Measurements from ENCODE around the gene TRIM41. TPM values are rescaled to one million over a fixed set of nuclear protein-coding genes. Genes with fewer than 3 reads are reported as not detected.

TRIM41 gene
- total RNA-seq, 1 experiment from 2014 or later = 34.2 TPM

DNA sequence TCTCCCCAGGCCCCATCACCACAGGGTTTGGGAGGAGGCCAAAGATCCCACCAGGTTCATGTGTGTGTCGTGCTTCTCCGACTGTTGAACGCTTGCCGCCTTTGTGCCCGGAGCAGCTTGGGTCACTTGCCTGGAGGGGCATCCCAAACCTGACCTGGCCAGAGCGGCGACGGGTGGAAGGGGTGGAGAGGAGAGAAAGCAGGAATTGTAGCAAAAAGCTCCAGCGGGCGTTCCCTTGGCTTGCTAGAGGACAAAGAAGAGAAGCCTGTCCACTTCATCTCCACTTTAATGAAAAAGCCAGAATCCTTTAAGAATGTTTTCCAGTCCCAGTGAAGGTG, 2.9 kb upstream of the TRIM41 start:
- Histone ChIP-seq H3K23ac (ENCODE audit: insufficient read length, low read depth, low read length) (no peak overlapping the region), H3K9ac (ENCODE audit: extremely low read depth, insufficient read length, low read length) (no peak overlapping the region), H3K9me3 (ENCODE audit: control insufficient read depth, low read depth, low read length) (no peaks in the 10 kb centered on the region), H3K27ac (ENCODE audit: insufficient read length, low read depth, low read length) (no peak overlapping the region), H4K8ac (replicated peaks; ENCODE audit: insufficient read length, low read depth, low read length) (no peak overlapping the region), H3K23me2 (ENCODE audit: insufficient read length, low read depth, low read length, poor library complexity, severe bottlenecking) (peaks cover 15% of the 10 kb centered on the region), H3K56ac (ENCODE audit: insufficient read length, low read depth, low read length) (no peak overlapping the region), H4K20me1 (ENCODE audit: control insufficient read depth, insufficient read depth, insufficient read length) (no peaks in the 10 kb centered on the region), H2BK20ac (ENCODE audit: low read depth, low read length, poor library complexity, severe bottlenecking) (no peak overlapping the region), H2BK15ac (ENCODE audit: low read depth, low read length) (no peak overlapping the region), H3K4me1 (ENCODE audit: insufficient read depth, low read length) (no peaks in the 10 kb centered on the region; the same call in 1 of the 2 replicates), H3K4me2 (ENCODE audit: insufficient read depth, insufficient read length, low read length) (no peak overlapping the region), H3K18ac (ENCODE audit: insufficient read length, low read depth, low read length) (no peak overlapping the region), H3T11ph (ENCODE audit: low read length) (no peak overlapping the region), H2AFZ (ENCODE audit: low read length) (no peak overlapping the region), H3K4ac (ENCODE audit: low read depth, low read length) (no peak overlapping the region), H2AK5ac (ENCODE audit: insufficient read length, low read length) (no peak overlapping the region), H4K91ac (ENCODE audit: insufficient read length, low read depth, low read length) (no peak overlapping the region), H2BK5ac (ENCODE audit: insufficient read length, low read length) (no peak overlapping the region), H4K5ac (ENCODE audit: insufficient read length, low read depth, low read length) (no peak overlapping the region), H3K27me3 (ENCODE audit: insufficient read depth, low read length) (no peaks in the 10 kb centered on the region; the same call in 1 of the 2 replicates), H2BK120ac (ENCODE audit: low read depth, low read length, poor library complexity, severe bottlenecking) (no peak overlapping the region), H3K79me2 (ENCODE audit: insufficient read depth, low read length) (no peaks in the 10 kb centered on the region), H3K14ac (ENCODE audit: insufficient read depth, low read length) (no peak overlapping the region), H3K79me1 (ENCODE audit: insufficient read depth, low read depth, low read length, poor library complexity, severe bottlenecking) (peaks cover 3% of the 10 kb centered on the region), H2BK12ac (ENCODE audit: insufficient read length, low read depth, low read length) (no peak overlapping the region)
- Mint-ChIP-seq H3K4me3 (peak overlapping the region in 1 of 2 experiments; percentile 77; a peak in 2 of 5 replicates), H3K27me3 (ENCODE audit: low read depth) (peaks cover 34% of the 10 kb centered on the region), H3K36me3 (ENCODE audit: insufficient read depth in 1 of 3, low read depth in 3 of 3) (peaks cover 3 to 7% (median 5%) of the 10 kb centered on the region in 3 experiments; a peak in 4 of 7 replicates), H3K9me3 (peaks cover 0 to 8% of the 10 kb centered on the region in 2 experiments; a peak in 2 of 5 replicates), H3K4me1 (peaks cover 28 to 34% of the 10 kb centered on the region in 2 experiments), H3K27ac (no peak overlapping the region; a peak in 1 of 7 replicates)
- WGBS (ENCODE audit: extremely low coverage, insufficient read length, low lambda C conversion rate) = no CpG with 5 or more reads among the region's 10 CpGs
- TF ChIP-seq, protein P1, sequence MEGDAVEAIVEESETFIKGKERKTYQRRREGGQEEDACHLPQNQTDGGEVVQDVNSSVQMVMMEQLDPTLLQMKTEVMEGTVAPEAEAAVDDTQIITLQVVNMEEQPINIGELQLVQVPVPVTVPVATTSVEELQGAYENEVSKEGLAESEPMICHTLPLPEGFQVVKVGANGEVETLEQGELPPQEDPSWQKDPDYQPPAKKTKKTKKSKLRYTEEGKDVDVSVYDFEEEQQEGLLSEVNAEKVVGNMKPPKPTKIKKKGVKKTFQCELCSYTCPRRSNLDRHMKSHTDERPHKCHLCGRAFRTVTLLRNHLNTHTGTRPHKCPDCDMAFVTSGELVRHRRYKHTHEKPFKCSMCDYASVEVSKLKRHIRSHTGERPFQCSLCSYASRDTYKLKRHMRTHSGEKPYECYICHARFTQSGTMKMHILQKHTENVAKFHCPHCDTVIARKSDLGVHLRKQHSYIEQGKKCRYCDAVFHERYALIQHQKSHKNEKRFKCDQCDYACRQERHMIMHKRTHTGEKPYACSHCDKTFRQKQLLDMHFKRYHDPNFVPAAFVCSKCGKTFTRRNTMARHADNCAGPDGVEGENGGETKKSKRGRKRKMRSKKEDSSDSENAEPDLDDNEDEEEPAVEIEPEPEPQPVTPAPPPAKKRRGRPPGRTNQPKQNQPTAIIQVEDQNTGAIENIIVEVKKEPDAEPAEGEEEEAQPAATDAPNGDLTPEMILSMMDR (conservative IDR thresholded peaks at IDR 0.05) = no peak
- DNase-seq = no peak

Data from H9 (cell line).